ENCODE results near the gene RRP9.
A peak's percentile ranks its signal among the peaks of the same experiment; 100 is the strongest.

The RRP9 gene

GRCh38 chr3:51938780-51939425, 2.8 kb downstream of the RRP9 start:
- H3K27ac Mint-ChIP-seq = no peak overlapping the region
- no peak for TF ChIP-seq CTCF (IDR thresholded peaks at IDR 0.05)
- H3K36me3 Mint-ChIP-seq (ENCODE audit: low read depth) = peaks cover 24% of the 10 kb centered on the region
- DNase-seq = no peak
- peaks cover 38% of the 10 kb centered on the region for H3K4me1 Mint-ChIP-seq
- H3K9me3 Mint-ChIP-seq = no peaks in the 10 kb centered on the region
- H3K27me3 Mint-ChIP-seq (ENCODE audit: low read depth, poor library complexity) = peaks cover 3% of the 10 kb centered on the region
- H3K4me3 Mint-ChIP-seq = peak overlapping the region; percentile 31

- no peak for TF ChIP-seq CTCF (IDR thresholded peaks at IDR 0.05)
- Mint-ChIP-seq H3K27ac (peak overlapping the region; percentile 36), H3K4me3 (no peak overlapping the region), H3K4me1 (peaks cover 30% of the 10 kb centered on the region), H3K9me3 (no peaks in the 10 kb centered on the region), H3K27me3 (ENCODE audit: low read depth, poor library complexity) (peaks cover 3% of the 10 kb centered on the region), H3K36me3 (ENCODE audit: low read depth) (peaks cover 28% of the 10 kb centered on the region)
- no peak for DNase-seq
Measured at GRCh38 chr3:51937611-51938450, 3.9 kb downstream of the RRP9 start.

GRCh38 chr3:51937014-51937413, 4.7 kb downstream of the RRP9 start:
- Mint-ChIP-seq H3K27ac (no peak overlapping the region), H3K9me3 (no peaks in the 10 kb centered on the region), H3K4me3 (no peak overlapping the region), H3K36me3 (ENCODE audit: low read depth) (peaks cover 28% of the 10 kb centered on the region), H3K27me3 (ENCODE audit: low read depth, poor library complexity) (peaks cover 3% of the 10 kb centered on the region), H3K4me1 (peaks cover 23% of the 10 kb centered on the region)
- no peak for TF ChIP-seq CTCF (IDR thresholded peaks at IDR 0.05)
- no peak for DNase-seq

GRCh38 chr3:51935886-51936755, 5.6 kb downstream of the RRP9 start:
- Mint-ChIP-seq H3K27me3 (ENCODE audit: low read depth, poor library complexity) (peaks cover 3% of the 10 kb centered on the region), H3K4me3 (no peak overlapping the region), H3K36me3 (ENCODE audit: low read depth) (peaks cover 32% of the 10 kb centered on the region), H3K4me1 (peaks cover 19% of the 10 kb centered on the region), H3K27ac (no peak overlapping the region), H3K9me3 (no peaks in the 10 kb centered on the region)
- DNase-seq = no peak
- TF ChIP-seq CTCF (IDR thresholded peaks at IDR 0.05) = no peak

- H3K27ac Mint-ChIP-seq = no peak overlapping the region
Measured at GRCh38 chr3:51934991-51935885, 6.5 kb downstream of the RRP9 start.

More at GRCh38 chr3:51934991-51935885, 6.5 kb downstream of the RRP9 start:
- H3K4me1 Mint-ChIP-seq = peaks cover 10% of the 10 kb centered on the region
- TF ChIP-seq CTCF (IDR thresholded peaks at IDR 0.05) = no peak
- H3K27me3 Mint-ChIP-seq (ENCODE audit: low read depth, poor library complexity) = peaks cover 3% of the 10 kb centered on the region
- no peaks in the 10 kb centered on the region for H3K9me3 Mint-ChIP-seq
- no peak for DNase-seq
- H3K36me3 Mint-ChIP-seq (ENCODE audit: low read depth) = peaks cover 36% of the 10 kb centered on the region
- H3K4me3 Mint-ChIP-seq = no peak overlapping the region
